ACC112 (cell line): ENCODE data around the gene ATXN1.

ENCODE experiments used
- H2AFZ ChIP-seq: fragments of 200-600 bp; sonication (generic); one replicate; pipeline ENCODE4 v1.6.0; 2017; ENCODE audit warnings: antibody characterized with exemption, low read length; ENCODE audit not compliant: unreplicated experiment
- H3K27ac ChIP-seq: fragments of 200-600 bp; sonication (generic); 2 replicates; pipeline ENCODE4 v1.5.1; 2014; ENCODE audit warnings: low read depth, mild to moderate bottlenecking, antibody characterized with exemption, low read length, moderate library complexity
- H3K27me3 ChIP-seq: fragments of 200-600 bp; sonication (generic); 2 replicates; pipeline ENCODE4 v1.6.1; 2014; ENCODE audit warnings: mild to moderate bottlenecking, antibody characterized with exemption, low read length, moderate library complexity, mixed read lengths; ENCODE audit not compliant: insufficient read depth
- H3K36me3 ChIP-seq: fragments of 200-600 bp; sonication (generic); 2 replicates; pipeline ENCODE4 v1.6.1; 2016; ENCODE audit warnings: mild to moderate bottlenecking, antibody characterized with exemption, low read length, moderate library complexity, mixed read lengths; ENCODE audit not compliant: insufficient read depth
- H3K4me1 ChIP-seq: fragments of 200-600 bp; sonication (generic); one replicate; pipeline ENCODE4 v1.6.1; 2016; ENCODE audit warnings: low read length, mixed read lengths; ENCODE audit not compliant: insufficient read depth, unreplicated experiment, control insufficient read depth
- H3K4me3 ChIP-seq: fragments of 200-600 bp; sonication (generic); 2 replicates; pipeline ENCODE4 v1.5.1; 2014; ENCODE audit warnings: mild to moderate bottlenecking, low read depth, low read length
- H3K79me2 ChIP-seq: fragments of 200-600 bp; sonication (generic); one replicate; pipeline ENCODE4 v1.6.0; 2016; ENCODE audit warnings: low read length; ENCODE audit not compliant: control insufficient read depth, unreplicated experiment, insufficient read depth

Gene ATXN1

DNA sequence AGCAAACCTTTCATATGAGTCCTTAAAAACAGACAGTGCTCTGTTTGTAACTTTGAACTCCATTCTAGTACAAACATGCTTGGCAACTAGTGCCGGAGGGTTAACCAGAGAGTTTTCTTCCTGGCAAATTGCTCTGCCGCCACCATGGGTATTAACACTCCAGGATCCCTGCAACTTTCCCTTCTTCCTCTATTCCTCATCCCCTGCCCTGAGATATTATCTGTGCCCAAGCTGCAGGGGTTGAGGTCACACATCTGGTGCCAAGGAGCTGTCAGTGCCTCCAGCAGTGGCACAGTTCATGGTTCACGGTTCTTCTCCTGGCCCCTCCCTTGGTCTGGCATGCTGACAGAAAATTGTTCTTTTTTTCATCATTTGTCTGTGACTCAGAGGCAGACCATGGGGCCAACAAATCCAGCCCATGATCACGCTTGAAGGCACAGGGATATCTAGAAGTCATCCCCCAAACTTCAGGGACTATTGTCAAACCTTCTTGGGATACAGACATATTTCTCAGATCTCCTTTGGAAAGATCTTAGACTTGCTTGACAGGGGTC is 77.5 kb downstream of the ATXN1 start:
- H3K4me3 ChIP-seq: peak overlapping the region; percentile 22; the same call in 1 of the 2 replicates
- no peaks in the 10 kb centered on the region for H3K27me3 ChIP-seq
- no peaks in the 10 kb centered on the region for H3K36me3 ChIP-seq
- peaks cover 64% of the 10 kb centered on the region for H3K4me1 ChIP-seq
- H3K27ac ChIP-seq: peak overlapping the region; percentile 94
- H2AFZ ChIP-seq: no peak overlapping the region
- peaks cover 15% of the 10 kb centered on the region for H3K79me2 ChIP-seq

GRCh38 chr6:16681260-16681873 is 79.9 kb downstream of the ATXN1 start:
- Histone ChIP-seq H3K27ac (peak overlapping the region; percentile 79), H3K27me3 (no peaks in the 10 kb centered on the region), H3K36me3 (no peaks in the 10 kb centered on the region), H3K4me1 (peaks cover 68% of the 10 kb centered on the region), H3K79me2 (peaks cover 14% of the 10 kb centered on the region), H3K4me3 (no peak overlapping the region), H2AFZ (no peak overlapping the region)

GRCh38 chr6:16679050-16679449 is 82.2 kb downstream of the ATXN1 start:
- Histone ChIP-seq H3K4me3 (no peak overlapping the region), H2AFZ (no peak overlapping the region), H3K36me3 (no peaks in the 10 kb centered on the region), H3K27me3 (no peaks in the 10 kb centered on the region), H3K27ac (no peak overlapping the region), H3K79me2 (peaks cover 9% of the 10 kb centered on the region), H3K4me1 (peaks cover 67% of the 10 kb centered on the region)

DNA sequence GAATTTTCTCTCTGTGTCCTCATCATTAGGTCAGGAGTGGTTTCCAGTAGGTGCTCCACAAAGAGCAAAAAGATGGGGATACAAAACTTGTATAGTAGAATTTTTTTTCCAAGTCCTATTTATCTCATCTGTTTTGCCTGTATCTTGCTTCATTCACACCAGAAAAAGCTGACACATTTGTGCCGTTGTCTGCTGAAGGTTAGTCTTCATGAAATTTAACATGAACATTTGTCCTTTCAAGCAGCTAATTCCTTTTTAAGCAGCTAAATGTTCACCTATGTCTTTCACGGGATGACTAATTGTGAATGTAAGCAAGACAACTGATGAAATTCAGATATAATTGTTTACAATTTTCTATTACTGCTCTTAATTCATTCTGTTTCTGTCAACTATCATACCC is 83.8 kb downstream of the ATXN1 start:
- H3K27ac ChIP-seq: no peak overlapping the region
- H3K4me1 ChIP-seq: peaks cover 55% of the 10 kb centered on the region
- H3K79me2 ChIP-seq: peaks cover 13% of the 10 kb centered on the region
- H2AFZ ChIP-seq: no peak overlapping the region
- H3K36me3 ChIP-seq: no peaks in the 10 kb centered on the region
- no peak overlapping the region for H3K4me3 ChIP-seq
- no peaks in the 10 kb centered on the region for H3K27me3 ChIP-seq

DNA sequence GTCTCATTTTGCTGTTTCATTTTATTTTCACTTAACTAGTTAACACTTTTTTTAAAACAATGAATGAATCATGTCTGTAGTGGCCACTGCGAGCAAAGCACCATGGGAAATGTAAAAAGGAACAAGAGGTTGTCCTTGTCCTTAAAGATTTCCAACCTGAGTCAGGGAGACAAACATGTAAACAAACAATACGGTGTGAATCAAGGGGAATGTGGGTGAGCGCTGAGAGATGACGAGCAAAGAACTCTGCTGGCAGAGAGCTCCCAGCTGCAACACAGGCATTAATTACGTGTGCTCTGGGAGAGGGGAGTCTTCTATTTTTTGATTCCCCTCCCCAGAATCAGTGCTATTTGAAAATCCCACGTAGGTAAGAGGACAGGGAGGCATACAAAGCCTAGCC is 84.3 kb downstream of the ATXN1 start:
- Histone ChIP-seq H3K36me3 (no peaks in the 10 kb centered on the region), H3K4me1 (peaks cover 57% of the 10 kb centered on the region), H2AFZ (no peak overlapping the region), H3K79me2 (peaks cover 14% of the 10 kb centered on the region), H3K4me3 (no peak overlapping the region), H3K27me3 (no peaks in the 10 kb centered on the region), H3K27ac (peak overlapping the region; percentile 26)

GRCh38 chr6:16676376-16676775 is 84.9 kb downstream of the ATXN1 start:
- Histone ChIP-seq H3K36me3 (no peaks in the 10 kb centered on the region), H3K4me3 (no peak overlapping the region), H2AFZ (no peak overlapping the region), H3K27me3 (no peaks in the 10 kb centered on the region), H3K4me1 (peaks cover 58% of the 10 kb centered on the region), H3K27ac (peak overlapping the region; percentile 26), H3K79me2 (peaks cover 20% of the 10 kb centered on the region)

- H3K27me3 ChIP-seq: no peaks in the 10 kb centered on the region
- peaks cover 29% of the 10 kb centered on the region for H3K79me2 ChIP-seq
- no peak overlapping the region for H3K4me3 ChIP-seq
- peak overlapping the region; percentile 69 for H3K27ac ChIP-seq
- H3K36me3 ChIP-seq: no peaks in the 10 kb centered on the region
- no peak overlapping the region for H2AFZ ChIP-seq
- peaks cover 58% of the 10 kb centered on the region for H3K4me1 ChIP-seq
These were observed 86.4 kb downstream of the ATXN1 start for GRCh38 chr6:16674801-16675392.

DNA sequence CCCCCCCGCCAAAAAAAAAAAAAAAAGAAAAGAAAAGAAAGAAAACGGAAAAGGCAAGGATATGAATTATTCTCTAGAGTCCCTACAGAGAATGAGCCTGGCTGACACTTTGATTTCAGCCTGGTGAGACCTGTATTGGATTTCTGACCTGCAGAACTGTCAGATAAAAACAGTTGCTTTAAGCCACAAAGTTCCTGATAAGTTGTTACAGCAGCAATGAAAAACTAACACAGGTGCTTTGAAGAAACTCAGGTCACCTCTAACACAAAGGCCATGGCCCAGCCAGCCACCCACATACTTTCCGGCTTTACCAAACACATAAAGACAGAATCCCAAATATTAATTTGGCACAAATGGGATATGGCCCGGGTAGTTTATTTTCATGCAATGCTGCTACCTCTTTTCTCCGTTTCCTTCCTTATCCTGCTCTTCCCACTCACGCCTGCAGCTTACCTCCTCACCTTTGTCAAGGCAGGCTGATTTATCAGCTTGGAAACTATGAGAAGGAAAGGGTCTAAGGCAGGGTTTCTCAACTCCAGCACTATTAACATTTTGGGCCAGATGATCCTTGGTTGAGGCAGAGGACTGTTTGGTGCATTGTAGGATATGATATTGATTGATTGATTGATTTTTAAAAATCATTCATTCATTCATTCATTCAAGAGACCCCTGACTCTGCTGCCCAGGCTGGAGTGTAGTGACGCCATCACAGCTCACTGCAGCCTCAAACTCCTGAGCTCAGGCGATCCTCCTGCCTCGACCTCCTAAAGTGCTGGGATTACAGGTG is 88.1 kb downstream of the ATXN1 start:
- H3K36me3 ChIP-seq: no peaks in the 10 kb centered on the region
- peaks cover 30% of the 10 kb centered on the region for H3K79me2 ChIP-seq
- H3K4me3 ChIP-seq: no peak overlapping the region
- H2AFZ ChIP-seq: no peak overlapping the region
- H3K27ac ChIP-seq: no peak overlapping the region
- peaks cover 69% of the 10 kb centered on the region for H3K4me1 ChIP-seq
- no peaks in the 10 kb centered on the region for H3K27me3 ChIP-seq

GRCh38 chr6:16671302-16672289 is 89.7 kb downstream of the ATXN1 start:
- Histone ChIP-seq H3K4me1 (peaks cover 65% of the 10 kb centered on the region), H3K4me3 (no peak overlapping the region), H3K27ac (no peak overlapping the region), H3K36me3 (no peaks in the 10 kb centered on the region), H3K79me2 (peaks cover 30% of the 10 kb centered on the region), H2AFZ (no peak overlapping the region), H3K27me3 (no peaks in the 10 kb centered on the region)

GRCh38 chr6:16670617-16671051 is 90.6 kb downstream of the ATXN1 start:
- H3K36me3 ChIP-seq: no peaks in the 10 kb centered on the region
- no peak overlapping the region for H2AFZ ChIP-seq
- peak overlapping the region; percentile 65 for H3K27ac ChIP-seq
- no peaks in the 10 kb centered on the region for H3K27me3 ChIP-seq
- H3K4me3 ChIP-seq: 0 out of 2 replicates have a peak overlapping the region, but pooled peaks have one; percentile 11
- peaks cover 30% of the 10 kb centered on the region for H3K79me2 ChIP-seq
- peaks cover 58% of the 10 kb centered on the region for H3K4me1 ChIP-seq
